SH-SY5Y (cell line): ENCODE measurements around the gene NMNAT2.

Experiments
- GATA2 ChIP-seq: IDR thresholded peaks from 2 replicates; pipeline ENCODE4 v1.6.1; 2011; ENCODE audit warnings: mild to moderate bottlenecking, low read depth, low read length
- GATA3 ChIP-seq: IDR thresholded peaks from 2 replicates; pipeline ENCODE4 v1.6.1; 2011; ENCODE audit warnings: low read depth, mild to moderate bottlenecking, low read length, moderate library complexity

DNA sequence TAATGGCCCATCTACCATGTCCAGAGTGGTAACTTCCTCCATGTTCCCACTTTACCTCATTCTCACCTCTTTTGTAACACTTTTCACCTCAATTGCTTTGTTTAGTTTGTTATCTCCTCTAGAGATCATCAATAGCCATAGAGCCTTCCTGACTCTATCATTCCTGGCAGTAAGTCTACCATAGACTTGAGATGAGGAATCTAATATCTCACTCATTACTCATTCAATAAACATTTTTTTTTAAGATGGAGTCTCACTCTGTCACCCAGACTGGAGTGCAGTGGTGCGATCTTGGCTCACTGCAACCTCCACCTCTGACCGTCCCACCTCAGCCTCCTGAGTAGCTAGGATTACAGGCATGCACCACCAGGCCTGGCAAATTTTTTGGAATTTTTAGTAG is 7.1 kb downstream of the NMNAT2 start:
- no peak for TF ChIP-seq GATA2
- no peak for TF ChIP-seq GATA3
